ENCODE data around the gene MORF4L2. TPM values are rescaled to one million over a fixed set of nuclear protein-coding genes. Genes with fewer than 3 reads are reported as not detected.

The MORF4L2 gene
- polyA plus RNA-seq, 1 of the 3 experiments (the other 2 are of a cell fraction): 221 TPM

GRCh38 chrX:103727115-103727514 lies 40.6 kb upstream of the MORF4L2 start:
- TF ChIP-seq REST (IDR thresholded peaks at IDR 0.05; ENCODE audit: low read depth, low read length) (no peak), NRF1 (IDR thresholded peaks at IDR 0.05; ENCODE audit: low read depth, low read length) (no peak), JUND (IDR thresholded peaks at IDR 0.05) (no peak), CTCF (IDR thresholded peaks at IDR 0.05) (no peak), RFX5 (IDR thresholded peaks at IDR 0.05; ENCODE audit: low read length) (no peak), GABPA (IDR thresholded peaks at IDR 0.05; ENCODE audit: low read depth) (no peak), NFIC (IDR thresholded peaks at IDR 0.05; ENCODE audit: borderline replicate concordance) (no peak), RXRA (IDR thresholded peaks at IDR 0.05; ENCODE audit: borderline replicate concordance, low read depth) (no peak), POLR2AphosphoS5 (IDR thresholded peaks at IDR 0.05; ENCODE audit: low read depth, low read length) (no peak), USF1 (IDR thresholded peaks at IDR 0.05; ENCODE audit: borderline replicate concordance, low read depth) (no peak), GATA2 (CRISPR knock-in tag; IDR thresholded peaks at IDR 0.05) (no peak), SIN3A (IDR thresholded peaks at IDR 0.05; ENCODE audit: borderline replicate concordance, low read depth, low read length) (no peak), MXI1 (IDR thresholded peaks at IDR 0.05; ENCODE audit: low read depth, low read length) (no peak)
- H4K20me1 ChIP-seq (ENCODE audit: insufficient read depth): no peaks in the 10 kb centered on the region
- H3K4me2 ChIP-seq: no peak overlapping the region
- no peak overlapping the region for H3K9ac ChIP-seq
- no peak for DNase-seq
- no peaks in the 10 kb centered on the region; a peak in 1 of 4 replicates for H3K4me1 ChIP-seq (ENCODE audit: control insufficient read depth in 1 of 2, insufficient read depth in 2 of 2, low read depth in 1 of 2, low read length in 1 of 2)
- WGBS (ENCODE audit: low lambda C conversion rate): 52% methylated on average over 4 of the region's 4 CpGs
- ChIA-PET CTCF (interaction anchor here (1.0 kb wide), 1 partner anchor 17 kb away, joined by 3 read pairs; the partner anchor contains the start of gene TMEM31), POLR2A (no interaction called here)
- no peaks in the 10 kb centered on the region for H3K9me2 ChIP-seq
- H3K4me3 ChIP-seq (ENCODE audit: low read depth in 2 of 2, low read length in 1 of 2): no peak overlapping the region
- no peaks in the 10 kb centered on the region for H3K9me3 ChIP-seq
- no peaks in the 10 kb centered on the region for H3F3A ChIP-seq (replicated peaks; ENCODE audit: insufficient read depth)
- H3K36me3 ChIP-seq (replicated peaks in 1 of 2; ENCODE audit: control insufficient read depth in 1 of 2, insufficient read depth in 2 of 2, low read length in 1 of 2): no peaks in the 10 kb centered on the region
- peaks cover 8% of the 10 kb centered on the region; the same call in 1 of the 2 replicates for H3K27me3 ChIP-seq (ENCODE audit: insufficient read depth)
- no peaks in the 10 kb centered on the region for H3K79me2 ChIP-seq (ENCODE audit: insufficient read depth)
- H3K27ac ChIP-seq (ENCODE audit: low read depth in 2 of 2, low read length in 1 of 2): no peak overlapping the region
- H2AFZ ChIP-seq (ENCODE audit: low read depth): no peak overlapping the region
